HG02943 (cell line): Measurements from ENCODE around the gene ABCA2.
"Not testable (repeated sequence)": the region's sequence is repeated elsewhere in the genome, so short reads cannot be mapped to it uniquely, and the experiment has no call there.

ENCODE experiments used
- ATAC-seq: cut with Tn5 transposase; IDR thresholded peaks from one replicate; pipeline ENCODE4 v1.9.1; 2021; ENCODE audit warnings: mild to moderate bottlenecking, low read depth, moderate library complexity; ENCODE audit not compliant: unreplicated experiment

ABCA2 gene

DNA sequence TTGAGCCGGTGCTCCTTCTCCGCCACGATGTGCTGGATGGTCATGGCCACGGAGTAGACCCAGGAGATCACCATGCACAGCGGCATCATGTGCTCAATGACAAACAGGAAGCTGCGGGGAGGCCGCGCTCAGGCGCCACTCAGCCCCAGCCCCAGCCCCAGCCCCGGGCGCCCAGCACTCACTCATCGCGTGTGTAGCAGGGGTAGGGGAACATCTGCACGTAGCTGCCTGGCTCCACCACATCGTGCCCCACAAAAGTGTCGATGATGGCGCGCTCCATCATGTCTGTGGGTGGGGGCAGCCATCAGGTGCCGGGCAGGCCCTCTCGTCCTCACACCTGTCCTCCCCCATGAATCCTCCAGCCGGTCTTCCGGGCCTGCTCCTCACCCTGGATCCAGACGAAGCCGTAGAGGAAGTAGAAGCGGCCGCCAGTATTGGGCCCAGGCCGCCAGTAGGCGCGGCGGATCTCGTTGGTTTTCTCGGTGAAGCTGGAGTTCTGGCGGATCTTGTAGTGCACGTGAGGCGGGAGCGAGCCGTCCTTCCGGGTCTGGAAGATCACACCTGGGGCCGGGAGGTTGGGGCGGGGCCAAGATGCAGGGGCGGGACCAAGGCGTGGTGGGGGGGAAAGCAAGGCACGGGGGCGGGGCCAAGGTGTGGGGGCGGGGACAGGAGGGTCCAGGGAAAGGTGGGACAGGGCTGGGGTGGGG lies 10.1 kb downstream of the ABCA2 start:
- no peak for ATAC-seq

GRCh38 chr9:137017071-137017470 lies 11.0 kb downstream of the ABCA2 start:
- no peak for ATAC-seq

DNA sequence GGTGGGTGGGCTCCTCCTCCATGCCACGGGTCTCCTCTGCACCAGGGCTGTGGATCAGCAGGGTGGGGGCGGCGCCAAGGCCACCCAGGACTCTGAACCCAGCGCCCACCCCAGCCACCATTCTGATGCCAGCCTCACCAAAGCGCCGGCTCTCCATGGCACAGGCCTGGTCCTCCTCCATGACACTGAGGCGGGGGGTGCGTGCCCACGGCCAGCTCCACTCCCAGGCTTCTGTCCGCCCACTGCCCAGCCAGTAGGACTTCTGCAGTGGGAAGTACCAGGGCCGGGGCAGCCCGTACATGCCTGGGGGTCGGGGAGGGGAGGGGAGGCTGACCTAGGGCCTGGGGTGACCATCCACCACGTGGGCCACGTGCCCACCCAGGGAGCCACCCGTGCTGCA lies 11.6 kb downstream of the ABCA2 start:
- ATAC-seq: no peak

GRCh38 chr9:137015976-137016375 lies 12.1 kb downstream of the ABCA2 start:
- ATAC-seq: no peak

DNA sequence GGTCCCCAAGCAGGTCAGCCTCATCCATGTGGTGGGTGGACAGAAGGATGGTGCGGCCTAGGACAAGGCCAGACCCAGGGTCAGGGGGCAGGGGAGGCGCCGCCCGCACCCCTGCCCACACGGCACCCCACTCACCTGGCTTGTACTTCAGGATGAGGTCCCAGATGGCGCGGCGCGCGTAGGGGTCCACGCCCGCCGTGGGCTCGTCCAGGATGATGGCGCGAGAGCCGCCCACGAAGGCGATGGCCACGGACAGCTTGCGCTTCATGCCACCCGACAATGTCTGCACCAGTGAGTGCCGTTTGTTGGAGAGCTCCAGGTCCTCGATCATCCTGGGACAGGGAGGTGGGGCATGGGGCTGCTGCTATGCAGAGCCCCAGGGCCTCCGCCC lies 12.5 kb downstream of the ABCA2 start:
- ATAC-seq: no peak

DNA sequence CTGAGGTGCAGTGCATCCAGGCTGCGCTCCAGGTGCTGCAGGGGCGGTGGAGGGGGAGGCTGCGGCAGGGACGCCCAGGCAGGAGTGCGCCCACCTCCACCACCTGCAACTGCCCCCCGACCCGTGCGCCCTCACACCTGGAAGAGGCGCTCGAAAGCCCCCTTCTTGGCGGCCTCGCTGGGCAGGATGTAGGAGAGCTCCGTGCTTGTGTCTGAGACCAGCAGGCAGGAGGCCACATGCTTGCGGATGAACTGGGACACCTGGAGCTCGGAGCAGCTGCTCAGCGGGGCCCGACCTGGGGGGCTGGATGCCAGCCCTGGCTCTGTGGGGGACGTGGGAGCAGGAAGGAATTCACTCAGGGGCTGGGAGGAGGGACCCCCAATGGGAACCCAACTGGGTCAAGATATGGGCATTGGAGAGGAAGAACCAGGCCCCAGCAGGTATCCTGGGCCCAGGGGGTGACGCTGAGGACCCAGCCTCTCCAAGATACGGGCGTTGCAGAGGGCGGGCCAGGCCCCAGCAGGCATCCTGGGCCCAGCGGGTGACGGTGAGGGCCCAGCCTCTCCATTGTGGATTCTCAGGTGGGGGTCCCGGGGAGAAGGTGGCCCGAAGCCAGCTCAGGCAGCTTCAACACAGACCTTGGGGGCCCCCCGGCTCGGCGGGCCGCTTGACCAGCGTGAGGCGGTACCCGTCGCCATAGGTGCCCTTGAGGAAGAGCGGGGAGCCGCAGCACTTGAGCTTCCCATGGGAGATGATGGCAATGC lies 13.1 kb downstream of the ABCA2 start:
- ATAC-seq: no peak

DNA sequence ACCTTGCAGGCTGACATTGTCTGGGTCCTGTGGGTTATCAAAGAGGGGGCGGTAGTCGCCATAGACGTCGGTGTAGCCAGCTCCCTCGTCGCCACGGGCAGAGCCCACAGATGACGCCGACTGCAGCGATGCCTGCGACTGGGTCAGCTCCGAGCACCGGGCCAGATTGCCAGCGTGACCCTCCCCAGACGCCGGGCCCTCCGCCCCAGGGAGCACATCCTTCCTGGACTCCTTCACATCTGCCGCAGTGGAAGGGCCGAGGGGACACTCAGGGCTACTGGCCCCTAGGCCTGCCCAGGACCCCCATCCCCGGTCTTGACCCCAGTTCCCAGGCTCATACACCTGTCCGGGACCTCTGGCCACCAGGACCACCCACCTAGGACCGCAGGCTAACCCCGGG lies 13.9 kb downstream of the ABCA2 start:
- ATAC-seq: no peak

DNA sequence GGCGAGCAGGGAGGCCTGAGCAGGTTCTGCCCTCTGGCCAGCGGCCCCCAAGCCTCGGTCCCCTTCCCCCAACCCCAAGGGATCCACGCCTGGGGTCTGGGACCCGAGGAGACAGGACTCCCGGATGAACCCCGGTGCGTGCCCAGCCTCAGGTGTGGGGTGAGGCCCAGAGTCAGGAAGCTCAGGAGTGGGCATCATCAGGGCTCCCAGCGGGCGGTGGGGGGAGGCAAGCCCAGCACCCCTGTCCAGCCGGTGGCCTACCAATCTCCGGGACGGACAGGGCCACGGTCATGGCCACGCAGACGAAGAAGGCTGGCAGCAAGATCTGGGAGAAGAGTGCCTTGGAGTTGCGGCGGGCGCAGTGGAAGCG lies 14.5 kb downstream of the ABCA2 start:
- no peak for ATAC-seq

- no peak for ATAC-seq
Measured at GRCh38 chr9:137012694-137013570, 15.1 kb downstream of the ABCA2 start.

GRCh38 chr9:137011907-137012675 lies 15.9 kb downstream of the ABCA2 start:
- ATAC-seq: no peak

DNA sequence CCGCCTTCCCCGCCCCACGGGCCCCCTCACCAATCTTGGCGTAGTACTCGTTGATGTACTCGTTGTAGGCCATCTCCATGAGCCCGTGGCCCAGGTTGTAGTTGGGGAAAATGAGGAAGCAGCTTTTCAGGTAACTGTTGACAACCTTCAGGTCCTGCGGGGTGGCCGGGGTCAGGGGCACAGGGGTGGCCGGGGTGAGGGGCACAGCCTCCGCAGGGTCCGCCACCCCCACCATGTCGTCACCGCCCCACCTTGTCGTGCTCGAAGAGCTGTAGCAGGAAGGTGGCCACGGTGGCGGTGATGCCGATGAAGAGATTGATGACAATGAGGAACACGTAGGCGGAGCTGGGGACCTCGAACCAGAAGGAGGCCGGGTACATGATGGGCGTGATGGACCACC lies 16.9 kb downstream of the ABCA2 start:
- ATAC-seq: no peak

- no peak for ATAC-seq
Measured at GRCh38 chr9:137009938-137010732, 17.9 kb downstream of the ABCA2 start.

- ATAC-seq: no peak
Measured at GRCh38 chr9:137009217-137009616, 18.8 kb downstream of the ABCA2 start.

DNA sequence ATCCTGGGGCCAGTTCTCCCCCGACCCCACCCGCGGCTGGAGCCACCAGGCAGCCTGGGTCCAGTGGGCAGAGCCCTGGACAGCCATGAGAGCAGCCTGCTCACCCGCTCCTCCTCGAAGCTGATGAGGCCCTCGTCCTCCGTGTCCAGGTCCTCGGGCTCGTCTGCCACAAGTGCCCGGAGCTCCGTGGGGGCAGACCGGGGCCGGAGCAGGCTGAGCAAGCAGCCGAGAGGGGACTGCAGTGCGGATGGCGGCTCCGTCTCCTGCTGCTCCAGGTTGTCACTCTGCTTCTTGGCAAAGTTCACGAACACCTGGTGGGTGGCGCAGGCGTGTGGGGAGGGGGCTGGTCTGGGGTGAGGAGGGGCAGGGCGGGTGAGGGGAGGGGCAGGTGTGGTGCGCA lies 19.7 kb downstream of the ABCA2 start:
- ATAC-seq: no peak

- no peak for ATAC-seq
Measured at GRCh38 chr9:137007816-137008270, 20.2 kb downstream of the ABCA2 start.

DNA sequence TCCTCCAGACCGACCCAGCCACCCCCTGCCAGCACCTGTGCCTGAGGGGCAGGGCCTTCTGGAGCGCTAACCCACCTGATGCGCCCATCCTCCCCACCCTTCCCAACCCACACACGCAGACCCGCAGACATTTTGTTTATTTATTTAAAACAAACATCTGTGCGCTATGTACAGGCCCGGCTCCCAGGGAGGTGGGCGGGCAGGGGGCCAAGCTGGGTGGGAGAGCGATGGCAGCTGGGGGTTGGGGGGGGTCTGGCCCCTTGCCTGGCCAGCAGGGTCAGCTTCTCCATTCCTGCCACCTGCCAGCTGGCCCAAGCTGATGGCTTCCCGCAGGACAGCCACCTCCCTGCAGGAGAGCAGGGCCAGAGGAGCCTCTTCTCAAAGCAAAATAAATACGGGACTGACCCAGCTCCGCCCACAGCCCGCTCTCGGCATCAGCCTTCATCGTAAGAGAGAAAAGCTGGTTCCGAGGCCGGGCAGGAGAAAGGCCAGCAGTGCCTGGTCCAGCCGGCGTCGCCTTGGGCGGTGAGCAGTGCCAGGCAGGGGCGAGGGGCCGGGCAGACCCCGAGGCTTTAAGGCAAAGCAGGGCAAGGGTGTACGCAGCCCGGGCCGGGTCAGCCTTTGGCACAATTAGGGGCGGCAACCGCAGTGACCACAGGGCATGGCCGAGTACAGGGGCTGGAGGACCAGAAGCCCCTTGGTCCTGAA lies 20.8 kb downstream of the ABCA2 start:
- ATAC-seq: no peak

GRCh38 chr9:137006116-137007003 lies 21.7 kb downstream of the ABCA2 start:
- no peak for ATAC-seq

DNA sequence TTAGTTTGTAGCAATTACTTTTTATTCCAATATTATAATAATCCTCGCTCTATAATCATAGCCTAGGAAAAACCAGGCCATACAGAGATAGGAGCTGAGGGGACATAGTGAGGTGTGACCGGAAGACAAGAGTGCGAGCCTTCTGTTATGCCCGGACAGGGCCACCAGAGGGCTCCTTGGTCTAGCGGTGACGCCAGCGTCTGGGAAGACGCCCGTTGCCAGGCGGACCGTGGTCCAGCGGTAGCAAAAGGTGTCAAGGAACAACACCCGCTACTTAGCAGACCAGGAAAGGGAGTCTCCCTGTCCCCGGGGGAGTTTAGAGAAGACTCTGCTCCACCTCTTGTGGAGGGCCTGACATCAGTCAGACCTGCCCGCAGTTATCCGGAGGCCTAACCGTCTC lies 23.8 kb downstream of the ABCA2 start:
- ATAC-seq: not testable (repeated sequence)
